K562 (cell line): ENCODE results near the gene HSPA1L. TPM values are rescaled to one million over a fixed set of nuclear protein-coding genes. Genes with fewer than 3 reads are reported as not detected.

ENCODE experiments used
- L3MBTL2 ChIP-seq: fragments of 450-650 bp; IDR thresholded peaks from 2 replicates; pipeline ENCODE4 v1.6.1; 2016; ENCODE audit warnings: mild to moderate bottlenecking, moderate library complexity
- MAFG ChIP-seq: fragments of 450-650 bp; conservative IDR thresholded peaks from 2 replicates; pipeline ENCODE4 v1.6.1; 2016; ENCODE audit warnings: missing genetic modification characterization, missing compliant biosample characterization
- MECOM ChIP-seq: fragments of 250-450 bp; sonication (Bioruptor Pico); IDR thresholded peaks from 2 replicates; pipeline ENCODE4 v1.8.0; 2022; ENCODE audit warnings: inconsistent platforms
- NR4A1 ChIP-seq, 2 experiments: fragments of 250-450 bp in 1 of 2; fragments of 450-650 bp in 1 of 2; sonication (Bioruptor Pico) in 1 of 2; IDR thresholded peaks; 2 replicates each; pipeline versions ENCODE4 v1.4.0 to v1.6.1; 2016 to 2020; ENCODE audit warnings: mild to moderate bottlenecking in 2 of 2, missing compliant biosample characterization in 1 of 2, missing genetic modification characterization in 1 of 2, moderate library complexity in 1 of 2
- PCBP1 ChIP-seq: fragments of 200-400 bp; formaldehyde crosslinking; IDR thresholded peaks from 2 replicates; pipeline ENCODE4 v1.6.1; 2018; ENCODE audit warnings: mild to moderate bottlenecking, low read depth, low read length; ENCODE audit not compliant: poor library complexity, severe bottlenecking
- ZNF140 ChIP-seq: fragments of 250-450 bp; sonication (Bioruptor Pico); IDR thresholded peaks from 2 replicates; pipeline ENCODE4 v1.8.0; 2021; ENCODE audit warnings: moderate library complexity, mild to moderate bottlenecking, inconsistent platforms
- ZNF3 ChIP-seq: fragments of 250-450 bp; sonication (Bioruptor Pico); IDR thresholded peaks from 2 replicates; pipeline ENCODE4 v1.5.0; 2021; ENCODE audit warnings: mild to moderate bottlenecking, moderate library complexity
- ZNF311 ChIP-seq: fragments of 250-450 bp; sonication (Bioruptor Pico); IDR thresholded peaks from 2 replicates; pipeline ENCODE4 v1.4.0; 2020; ENCODE audit warnings: mild to moderate bottlenecking, moderate library complexity
- polyA plus RNA-seq, 8 experiments: library from polyadenylated mRNA; depleted of rRNA in 4 of 8; stranded (reverse) in 5 of 8; unstranded in 3 of 8; fragments of >200 nt; fragmentation: Nextera tagmentation in 2 of 8; fragmentation: Illumina TruSeq in 1 of 8; extraction: Ambion mirVana in 2 of 8; extraction: Trizol in 1 of 8; gene quantifications; 2 replicates each; pipeline versions ENCODE4 v1.2.1 to v1.2.3, GENCODE V29; 2011 to 2014; ENCODE audit warnings: inconsistent platforms in 1 of 8, missing spikeins in 1 of 8
- total RNA-seq, 7 experiments: library from RNA; depleted of rRNA in 6 of 7; stranded (reverse); fragments of >200 nt in 6 of 7; fragmentation: Illumina TruSeq in 2 of 7; extraction: Trizol in 2 of 7; gene quantifications; 2 replicates each; pipeline versions ENCODE4 v1.2.1 to v1.2.3, GENCODE V29; 2011 to 2021; ENCODE audit warnings: low replicate concordance in 1 of 7
- TF ChIP-seq, protein P1 (sequence below): sonication (generic); formaldehyde crosslinking; IDR thresholded peaks from 2 replicates; pipeline ENCODE4 v1.8.0; 2022; ENCODE audit warnings: mild to moderate bottlenecking, missing genetic modification reagents
- TF ChIP-seq, protein P2 (sequence below): IDR thresholded peaks from 2 replicates; pipeline ENCODE4 v1.6.1; 2014; ENCODE audit warnings: antibody characterized with exemption
- TF ChIP-seq, protein P3 (sequence below), 2 experiments: fragments of 450-650 bp; formaldehyde crosslinking in 1 of 2; IDR thresholded peaks; 2 replicates each; pipeline versions ENCODE4 v1.4.0 to v1.6.1; 2014 to 2020; ENCODE audit warnings: mild to moderate bottlenecking in 2 of 2, borderline replicate concordance in 1 of 2, low read depth in 1 of 2

The HSPA1L gene
- total and polyA plus RNA-seq, 9 of the 15 experiments (the other 6 are each of a cell fraction or from before 2014, with no cell fraction given) = 0.14 to 2.1 (median 1.3) TPM

DNA sequence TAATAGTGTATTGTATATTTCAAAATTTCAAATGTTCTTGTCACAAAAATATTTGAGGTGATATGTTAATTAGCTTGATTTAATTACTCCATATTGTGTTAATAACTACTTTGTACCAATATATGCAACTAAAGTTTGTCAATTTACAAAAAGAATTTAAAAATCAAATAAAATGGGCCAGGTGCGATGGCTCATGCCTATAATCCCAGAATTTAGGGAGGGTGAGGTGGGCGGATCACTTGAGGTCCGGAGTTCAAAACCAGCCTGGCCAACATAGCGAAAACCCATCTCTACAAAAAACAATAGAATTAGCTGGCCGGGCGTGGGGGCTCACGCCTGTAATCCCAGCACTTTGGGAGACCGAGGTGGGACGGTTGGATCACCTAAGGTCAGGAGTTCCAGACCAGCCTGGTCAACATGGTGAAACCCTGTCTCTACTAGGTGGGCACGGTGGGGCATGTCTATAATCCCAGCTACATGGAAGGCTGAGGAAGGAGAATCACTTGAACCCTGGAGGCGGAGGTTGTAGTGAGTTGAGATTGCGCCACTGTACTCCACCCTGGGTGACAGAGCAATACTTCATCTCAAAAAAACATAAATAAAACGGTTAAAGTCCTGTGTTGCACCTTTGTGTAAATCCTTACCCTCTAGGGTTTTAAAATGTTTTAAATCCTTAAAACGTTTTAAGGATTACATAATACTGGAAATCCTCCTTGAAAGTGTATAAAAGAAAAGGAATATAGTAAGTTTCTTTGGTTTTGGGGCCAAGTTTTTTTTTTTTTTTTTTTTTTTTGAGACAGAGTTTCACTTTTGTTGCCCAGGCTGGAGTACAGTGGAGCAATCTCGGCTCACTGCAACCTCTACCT is 16.5 kb upstream of the HSPA1L start (continued):
- TF ChIP-seq MAFG (tag) = peak; percentile 48; the same call in 1 of the 2 replicates
- TF ChIP-seq, protein P1, sequence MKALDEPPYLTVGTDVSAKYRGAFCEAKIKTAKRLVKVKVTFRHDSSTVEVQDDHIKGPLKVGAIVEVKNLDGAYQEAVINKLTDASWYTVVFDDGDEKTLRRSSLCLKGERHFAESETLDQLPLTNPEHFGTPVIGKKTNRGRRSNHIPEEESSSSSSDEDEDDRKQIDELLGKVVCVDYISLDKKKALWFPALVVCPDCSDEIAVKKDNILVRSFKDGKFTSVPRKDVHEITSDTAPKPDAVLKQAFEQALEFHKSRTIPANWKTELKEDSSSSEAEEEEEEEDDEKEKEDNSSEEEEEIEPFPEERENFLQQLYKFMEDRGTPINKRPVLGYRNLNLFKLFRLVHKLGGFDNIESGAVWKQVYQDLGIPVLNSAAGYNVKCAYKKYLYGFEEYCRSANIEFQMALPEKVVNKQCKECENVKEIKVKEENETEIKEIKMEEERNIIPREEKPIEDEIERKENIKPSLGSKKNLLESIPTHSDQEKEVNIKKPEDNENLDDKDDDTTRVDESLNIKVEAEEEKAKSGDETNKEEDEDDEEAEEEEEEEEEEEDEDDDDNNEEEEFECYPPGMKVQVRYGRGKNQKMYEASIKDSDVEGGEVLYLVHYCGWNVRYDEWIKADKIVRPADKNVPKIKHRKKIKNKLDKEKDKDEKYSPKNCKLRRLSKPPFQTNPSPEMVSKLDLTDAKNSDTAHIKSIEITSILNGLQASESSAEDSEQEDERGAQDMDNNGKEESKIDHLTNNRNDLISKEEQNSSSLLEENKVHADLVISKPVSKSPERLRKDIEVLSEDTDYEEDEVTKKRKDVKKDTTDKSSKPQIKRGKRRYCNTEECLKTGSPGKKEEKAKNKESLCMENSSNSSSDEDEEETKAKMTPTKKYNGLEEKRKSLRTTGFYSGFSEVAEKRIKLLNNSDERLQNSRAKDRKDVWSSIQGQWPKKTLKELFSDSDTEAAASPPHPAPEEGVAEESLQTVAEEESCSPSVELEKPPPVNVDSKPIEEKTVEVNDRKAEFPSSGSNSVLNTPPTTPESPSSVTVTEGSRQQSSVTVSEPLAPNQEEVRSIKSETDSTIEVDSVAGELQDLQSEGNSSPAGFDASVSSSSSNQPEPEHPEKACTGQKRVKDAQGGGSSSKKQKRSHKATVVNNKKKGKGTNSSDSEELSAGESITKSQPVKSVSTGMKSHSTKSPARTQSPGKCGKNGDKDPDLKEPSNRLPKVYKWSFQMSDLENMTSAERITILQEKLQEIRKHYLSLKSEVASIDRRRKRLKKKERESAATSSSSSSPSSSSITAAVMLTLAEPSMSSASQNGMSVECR (CRISPR knock-in tag) = peak; percentile 56
- TF ChIP-seq, protein P2, sequence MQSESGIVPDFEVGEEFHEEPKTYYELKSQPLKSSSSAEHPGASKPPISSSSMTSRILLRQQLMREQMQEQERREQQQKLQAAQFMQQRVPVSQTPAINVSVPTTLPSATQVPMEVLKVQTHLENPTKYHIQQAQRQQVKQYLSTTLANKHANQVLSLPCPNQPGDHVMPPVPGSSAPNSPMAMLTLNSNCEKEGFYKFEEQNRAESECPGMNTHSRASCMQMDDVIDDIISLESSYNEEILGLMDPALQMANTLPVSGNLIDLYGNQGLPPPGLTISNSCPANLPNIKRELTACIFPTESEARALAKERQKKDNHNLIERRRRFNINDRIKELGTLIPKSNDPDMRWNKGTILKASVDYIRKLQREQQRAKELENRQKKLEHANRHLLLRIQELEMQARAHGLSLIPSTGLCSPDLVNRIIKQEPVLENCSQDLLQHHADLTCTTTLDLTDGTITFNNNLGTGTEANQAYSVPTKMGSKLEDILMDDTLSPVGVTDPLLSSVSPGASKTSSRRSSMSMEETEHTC = no peak
- TF ChIP-seq NR4A1 (CRISPR knock-in tag; IDR thresholded peaks at IDR 0.05) = 0 out of 2 replicates have a peak, but pooled peaks have one; percentile 38
- TF ChIP-seq NR4A1 (tag; IDR thresholded peaks at IDR 0.05) = no peak
- TF ChIP-seq ZNF311 (CRISPR knock-in tag) = no peak
- no peak for TF ChIP-seq PCBP1
- TF ChIP-seq ZNF140 (CRISPR knock-in tag) = peak; percentile 82
- TF ChIP-seq ZNF3 = no peak
- TF ChIP-seq, protein P3, sequence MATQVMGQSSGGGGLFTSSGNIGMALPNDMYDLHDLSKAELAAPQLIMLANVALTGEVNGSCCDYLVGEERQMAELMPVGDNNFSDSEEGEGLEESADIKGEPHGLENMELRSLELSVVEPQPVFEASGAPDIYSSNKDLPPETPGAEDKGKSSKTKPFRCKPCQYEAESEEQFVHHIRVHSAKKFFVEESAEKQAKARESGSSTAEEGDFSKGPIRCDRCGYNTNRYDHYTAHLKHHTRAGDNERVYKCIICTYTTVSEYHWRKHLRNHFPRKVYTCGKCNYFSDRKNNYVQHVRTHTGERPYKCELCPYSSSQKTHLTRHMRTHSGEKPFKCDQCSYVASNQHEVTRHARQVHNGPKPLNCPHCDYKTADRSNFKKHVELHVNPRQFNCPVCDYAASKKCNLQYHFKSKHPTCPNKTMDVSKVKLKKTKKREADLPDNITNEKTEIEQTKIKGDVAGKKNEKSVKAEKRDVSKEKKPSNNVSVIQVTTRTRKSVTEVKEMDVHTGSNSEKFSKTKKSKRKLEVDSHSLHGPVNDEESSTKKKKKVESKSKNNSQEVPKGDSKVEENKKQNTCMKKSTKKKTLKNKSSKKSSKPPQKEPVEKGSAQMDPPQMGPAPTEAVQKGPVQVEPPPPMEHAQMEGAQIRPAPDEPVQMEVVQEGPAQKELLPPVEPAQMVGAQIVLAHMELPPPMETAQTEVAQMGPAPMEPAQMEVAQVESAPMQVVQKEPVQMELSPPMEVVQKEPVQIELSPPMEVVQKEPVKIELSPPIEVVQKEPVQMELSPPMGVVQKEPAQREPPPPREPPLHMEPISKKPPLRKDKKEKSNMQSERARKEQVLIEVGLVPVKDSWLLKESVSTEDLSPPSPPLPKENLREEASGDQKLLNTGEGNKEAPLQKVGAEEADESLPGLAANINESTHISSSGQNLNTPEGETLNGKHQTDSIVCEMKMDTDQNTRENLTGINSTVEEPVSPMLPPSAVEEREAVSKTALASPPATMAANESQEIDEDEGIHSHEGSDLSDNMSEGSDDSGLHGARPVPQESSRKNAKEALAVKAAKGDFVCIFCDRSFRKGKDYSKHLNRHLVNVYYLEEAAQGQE (IDR thresholded peaks at IDR 0.05; ENCODE audit: borderline replicate concordance) = no peak
- TF ChIP-seq, protein P3 (CRISPR knock-in tag; IDR thresholded peaks at IDR 0.05; ENCODE audit: low read depth) = peak; percentile 69; the same call in 1 of the 2 replicates
- TF ChIP-seq L3MBTL2 = no peak
- TF ChIP-seq MECOM (CRISPR knock-in tag) = no peak
